Measurements from ENCODE around the gene IFT80.
"Not testable (repeated sequence)": the region's sequence is repeated elsewhere in the genome, so short reads cannot be mapped to it uniquely, and the experiment has no call there.

The IFT80 gene

GRCh38 chr3:160355826-160356225 lies 43.2 kb downstream of the IFT80 start:
- no peak for DNase-seq

- DNase-seq, result no peak
Observed at GRCh38 chr3:160346511-160346910, 52.5 kb downstream of the IFT80 start.

- peak; percentile 12 for DNase-seq
Observed at GRCh38 chr3:160343132-160343531, 55.9 kb downstream of the IFT80 start.

- DNase-seq, result no peak
Observed at GRCh38 chr3:160340351-160340750, 58.7 kb downstream of the IFT80 start.

GRCh38 chr3:160331127-160331937 lies 67.7 kb downstream of the IFT80 start:
- DNase-seq, result no peak

GRCh38 chr3:160330690-160331089 lies 68.3 kb downstream of the IFT80 start:
- DNase-seq, result no peak

- no peak for DNase-seq
Observed at GRCh38 chr3:160330109-160330508, 68.9 kb downstream of the IFT80 start.

GRCh38 chr3:160326286-160326685 lies 72.7 kb downstream of the IFT80 start:
- not testable (repeated sequence) for DNase-seq

GRCh38 chr3:160321821-160322220 lies 77.2 kb downstream of the IFT80 start:
- DNase-seq, result not testable (repeated sequence)

GRCh38 chr3:160319322-160319721 lies 79.7 kb downstream of the IFT80 start:
- DNase-seq, result no peak

GRCh38 chr3:160314995-160315394 lies 84.0 kb downstream of the IFT80 start:
- DNase-seq, result no peak

- no peak for DNase-seq
Observed at GRCh38 chr3:160312014-160312624, 86.9 kb downstream of the IFT80 start.

GRCh38 chr3:160302806-160303205 lies 96.2 kb downstream of the IFT80 start:
- DNase-seq, result no peak

GRCh38 chr3:160296591-160296990 lies 102.4 kb downstream of the IFT80 start:
- no peak for DNase-seq

- no peak for DNase-seq
Observed at GRCh38 chr3:160291909-160292299, 107.1 kb downstream of the IFT80 start.

GRCh38 chr3:160291290-160291908 lies 107.6 kb downstream of the IFT80 start:
- DNase-seq, result no peak

- no peak for DNase-seq
Observed at GRCh38 chr3:160287666-160288065, 111.4 kb downstream of the IFT80 start.

GRCh38 chr3:160286231-160286630 lies 112.8 kb downstream of the IFT80 start:
- no peak for DNase-seq

- DNase-seq, result no peak
Observed at GRCh38 chr3:160280836-160281235, 118.2 kb downstream of the IFT80 start.

GRCh38 chr3:160279657-160280056 lies 119.4 kb downstream of the IFT80 start:
- DNase-seq, result no peak

GRCh38 chr3:160278210-160278609 lies 120.8 kb downstream of the IFT80 start:
- DNase-seq, result peak; percentile 17

GRCh38 chr3:160265088-160265487 lies 133.9 kb downstream of the IFT80 start:
- DNase-seq, result peak; percentile 92

GRCh38 chr3:160260587-160261270 lies 138.3 kb downstream of the IFT80 start:
- DNase-seq, result no peak
